Dedifferentiated amniotic fluid mesenchymal stem cell (primary cell): Measurements from ENCODE around the gene NGDN.

ENCODE experiments used
- DNase-seq: peaks from one replicate; pipeline ENCODE4 v3.0.0-alpha.2; 2016; ENCODE audit errors: extremely low spot score

NGDN gene

DNA sequence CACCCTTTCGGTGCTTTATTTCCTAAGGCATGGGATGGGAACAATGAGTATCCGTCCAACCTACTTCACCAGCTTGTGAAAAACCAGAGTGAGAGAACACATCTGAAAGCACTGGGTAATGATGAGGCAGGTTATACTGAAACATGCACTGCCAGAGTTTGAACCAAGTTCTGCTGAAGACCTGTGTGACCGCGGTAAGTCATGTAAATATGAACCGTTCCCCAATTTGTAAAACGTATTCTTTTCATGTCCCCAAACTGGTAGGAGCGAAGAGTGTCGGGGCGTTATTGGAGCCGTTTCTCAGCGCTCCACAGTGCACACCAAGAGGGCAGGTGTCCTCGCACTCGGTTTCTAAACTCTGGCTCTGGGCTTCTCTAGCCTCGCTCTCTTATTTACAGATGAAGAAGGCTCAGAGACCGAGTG lies 788 bp upstream of the NGDN start:
- DNase-seq = no peak

DNA sequence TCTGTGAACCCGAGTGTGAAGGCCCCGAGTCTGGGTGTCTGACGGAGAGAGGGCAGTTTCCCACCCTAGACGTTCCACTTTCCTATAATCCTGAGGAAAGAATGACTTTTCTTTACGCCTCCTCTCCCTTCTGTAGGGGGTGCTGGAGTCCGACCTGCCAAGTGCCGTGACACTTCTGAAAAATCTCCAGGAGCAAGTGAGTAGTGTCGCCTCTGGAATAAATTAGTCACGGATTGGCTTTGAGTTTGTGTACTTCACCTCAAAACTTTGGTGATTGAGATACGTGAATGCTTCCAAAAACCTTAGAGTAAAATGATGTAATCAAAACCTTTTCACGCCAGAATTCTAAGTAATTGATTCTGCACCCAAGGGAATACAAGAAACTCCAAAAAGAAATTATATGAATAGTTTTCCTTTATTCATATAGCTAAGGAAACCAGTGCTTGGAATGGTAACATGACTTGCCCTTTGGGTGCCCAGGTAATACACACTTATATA lies 452 bp downstream of the NGDN start:
- no peak for DNase-seq

GRCh38 chr14:23470947-23471346 lies 1.4 kb downstream of the NGDN start:
- DNase-seq = no peak

DNA sequence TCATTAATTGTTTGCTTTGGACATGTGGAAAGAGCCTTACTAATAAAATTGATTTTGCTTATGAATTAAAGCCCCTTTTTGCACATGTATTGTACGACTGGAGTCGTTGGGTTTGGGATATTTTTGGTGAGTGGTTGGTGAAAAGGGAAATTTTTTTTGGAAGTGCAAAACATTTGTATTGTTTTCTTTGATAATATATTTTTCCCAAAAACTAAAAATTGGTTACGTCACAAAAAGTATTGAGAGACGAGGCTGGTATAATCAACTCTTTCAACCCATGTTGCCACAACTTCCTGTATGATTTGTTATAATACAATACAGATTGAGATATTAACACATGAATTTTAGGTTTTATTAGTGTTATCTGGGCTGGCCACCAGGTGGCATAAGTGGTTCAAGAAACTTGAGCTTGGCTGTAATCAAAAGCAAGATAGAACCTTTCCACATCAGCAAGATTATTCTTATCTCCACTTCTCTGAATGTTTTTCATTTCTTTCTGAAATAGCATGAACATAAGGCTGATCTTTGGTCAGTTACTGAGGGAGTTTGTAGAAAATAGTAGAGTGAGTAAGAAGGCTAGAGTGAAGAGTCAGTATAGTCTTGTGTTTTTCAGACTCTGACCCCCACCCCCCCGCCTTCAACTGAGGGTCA lies 8.7 kb downstream of the NGDN start:
- DNase-seq = peak; percentile 80

GRCh38 chr14:23481362-23481970 lies 12.0 kb downstream of the NGDN start:
- no peak for DNase-seq

GRCh38 chr14:23481979-23482822 lies 12.7 kb downstream of the NGDN start:
- DNase-seq = no peak

DNA sequence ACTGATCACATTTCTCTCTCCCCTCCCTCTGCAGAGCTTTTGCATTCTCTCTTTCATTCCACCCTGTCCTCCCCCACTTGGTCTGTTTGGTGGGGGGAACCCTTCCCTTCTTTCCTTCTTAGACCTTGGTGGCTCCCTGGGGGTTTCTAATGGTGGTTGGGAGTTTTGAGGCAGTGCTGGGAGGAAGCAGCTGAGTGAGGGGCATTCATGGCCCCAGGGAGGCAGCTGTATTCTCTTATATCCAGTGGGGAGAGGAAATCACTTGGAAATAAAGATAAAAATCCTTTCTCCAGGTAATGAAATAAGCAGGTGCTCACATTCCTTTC lies 13.3 kb downstream of the NGDN start:
- DNase-seq = no peak

DNA sequence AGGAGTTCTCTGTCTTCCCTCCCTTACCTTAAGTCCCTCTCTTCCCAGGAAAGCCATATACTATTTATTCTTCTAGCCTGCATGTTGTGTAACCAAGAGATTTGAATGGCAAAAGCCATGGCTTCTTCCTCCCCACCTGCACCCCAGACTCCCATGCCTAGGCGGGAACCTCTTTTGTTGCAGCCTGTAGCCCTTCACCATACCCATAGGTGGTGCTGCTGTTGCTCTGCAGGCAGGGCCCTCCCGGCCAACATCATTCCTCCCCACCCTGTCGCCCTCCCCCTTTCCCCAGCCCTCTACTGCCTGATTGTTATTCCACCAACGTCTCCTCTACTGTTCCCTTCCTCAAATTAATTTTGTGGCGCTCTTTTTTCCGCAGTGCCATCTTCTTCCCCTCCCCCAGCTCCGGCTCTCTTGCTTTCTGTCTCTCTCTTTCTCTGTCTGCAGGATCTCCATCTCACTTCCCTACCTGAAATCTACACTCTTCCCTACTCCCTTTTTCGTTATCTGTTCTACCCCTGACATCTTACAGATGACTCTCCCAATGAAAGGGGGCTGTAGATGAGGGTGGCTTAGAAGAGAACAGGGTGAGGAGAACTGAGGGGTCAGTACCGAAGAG lies 13.8 kb downstream of the NGDN start:
- no peak for DNase-seq

- no peak for DNase-seq
These were observed 15.8 kb downstream of the NGDN start for GRCh38 chr14:23485326-23485725.

- no peak for DNase-seq
These were observed 16.5 kb downstream of the NGDN start for GRCh38 chr14:23486036-23486435.

GRCh38 chr14:23487216-23487615 lies 17.7 kb downstream of the NGDN start:
- DNase-seq = no peak

- DNase-seq = no peak
These were observed 23.2 kb downstream of the NGDN start for GRCh38 chr14:23492618-23493272.

GRCh38 chr14:23494223-23494622 lies 24.7 kb downstream of the NGDN start:
- DNase-seq = no peak

DNA sequence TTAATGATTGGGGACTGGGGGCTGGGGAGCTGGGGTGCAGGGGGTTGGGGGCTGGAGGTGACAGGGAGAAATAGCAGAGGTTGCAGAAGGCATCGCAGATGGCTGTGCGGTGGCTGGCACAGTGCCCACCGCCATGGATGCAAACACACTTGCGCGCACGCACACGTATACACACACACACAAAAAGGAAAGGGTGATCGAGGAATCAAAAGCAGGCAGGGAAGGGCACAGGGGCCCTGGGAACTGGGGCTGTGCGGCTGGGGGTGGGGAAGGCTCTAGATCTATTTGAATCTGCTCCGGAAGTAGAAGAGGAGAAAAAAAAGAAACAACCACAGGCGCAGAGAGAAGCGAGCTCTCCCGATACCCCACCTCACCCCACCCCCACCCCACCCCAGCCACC lies 42.7 kb downstream of the NGDN start:
- no peak for DNase-seq

DNA sequence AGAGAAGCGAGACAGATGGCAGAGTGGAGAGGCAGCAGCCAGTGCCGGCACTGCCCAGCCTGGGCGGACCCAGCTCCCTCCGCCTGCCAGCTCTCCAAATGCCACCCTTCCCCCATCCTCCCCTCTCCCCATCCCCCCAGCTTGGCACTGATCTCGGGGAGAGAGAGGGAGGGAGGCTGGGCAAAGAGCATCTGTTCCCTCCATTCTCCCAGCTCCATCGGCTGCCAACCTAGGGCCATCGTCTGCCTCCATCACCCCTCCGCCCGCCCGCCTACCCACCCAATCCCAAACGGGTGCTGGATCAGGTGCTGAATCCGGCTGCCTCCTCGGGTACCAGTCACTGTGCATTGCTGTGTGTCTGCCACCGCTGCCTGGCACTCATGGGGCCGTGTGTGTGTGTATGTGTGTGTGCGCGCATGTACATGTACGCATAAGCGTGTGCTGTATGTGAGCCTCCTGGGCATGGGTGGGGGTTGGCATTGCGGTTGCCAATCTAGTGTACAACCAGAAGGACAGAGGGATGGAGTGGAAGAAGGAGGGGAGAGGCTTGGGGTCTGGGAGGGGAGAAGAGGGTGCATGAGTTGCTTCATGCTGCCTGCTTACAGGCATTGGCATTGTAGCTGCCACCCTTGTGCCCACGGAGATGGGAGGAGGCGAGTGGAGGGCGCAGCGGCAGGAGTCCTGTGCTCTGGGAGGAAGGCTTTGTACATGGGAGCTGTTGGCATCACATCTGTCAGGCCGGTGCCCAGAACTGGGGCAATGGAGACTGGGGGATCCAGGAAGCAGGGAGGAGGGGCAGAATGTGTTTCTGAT lies 43.7 kb downstream of the NGDN start:
- DNase-seq = no peak

DNA sequence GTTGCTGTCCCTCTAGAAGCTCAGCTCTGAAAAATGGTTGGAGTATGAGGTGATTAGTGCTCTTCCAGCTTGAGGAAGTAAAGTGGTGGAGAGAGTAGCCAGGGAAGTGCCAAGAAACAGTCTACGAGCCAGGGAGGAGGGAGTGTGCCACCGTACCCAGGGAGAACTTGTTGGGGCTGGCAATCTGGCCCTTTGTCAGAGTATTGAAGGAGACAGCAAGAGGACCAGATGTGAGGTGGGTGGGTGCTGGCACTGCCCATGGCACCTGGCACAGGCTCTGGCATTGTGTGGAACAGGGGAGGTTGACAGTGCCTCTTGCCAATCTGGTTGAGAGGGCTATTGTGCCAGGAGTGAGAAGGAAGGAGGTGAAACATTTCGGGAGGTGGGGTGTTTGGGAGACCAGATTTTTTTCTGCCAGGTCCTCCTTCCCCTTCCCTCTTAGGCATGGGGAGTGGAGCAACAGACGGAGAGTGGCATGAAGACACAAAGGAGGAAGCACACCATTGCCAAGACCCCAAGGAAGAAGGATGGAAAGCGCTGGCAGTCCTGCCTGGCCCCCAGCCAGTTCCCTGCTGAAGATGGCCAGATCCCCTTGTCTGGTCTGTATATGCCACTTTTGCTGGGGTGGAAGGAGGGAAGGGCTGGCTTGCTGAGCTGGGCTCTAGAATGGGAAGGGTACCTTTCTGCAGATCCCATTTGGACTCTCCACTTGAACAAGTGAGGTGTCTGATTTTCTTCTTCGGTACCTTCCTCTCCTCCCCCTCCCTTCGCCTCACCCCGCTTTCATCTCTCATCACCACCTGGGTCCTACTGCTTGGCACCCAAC lies 44.5 kb downstream of the NGDN start:
- DNase-seq = no peak

- no peak for DNase-seq
These were observed 45.1 kb downstream of the NGDN start for GRCh38 chr14:23514644-23514957.

DNA sequence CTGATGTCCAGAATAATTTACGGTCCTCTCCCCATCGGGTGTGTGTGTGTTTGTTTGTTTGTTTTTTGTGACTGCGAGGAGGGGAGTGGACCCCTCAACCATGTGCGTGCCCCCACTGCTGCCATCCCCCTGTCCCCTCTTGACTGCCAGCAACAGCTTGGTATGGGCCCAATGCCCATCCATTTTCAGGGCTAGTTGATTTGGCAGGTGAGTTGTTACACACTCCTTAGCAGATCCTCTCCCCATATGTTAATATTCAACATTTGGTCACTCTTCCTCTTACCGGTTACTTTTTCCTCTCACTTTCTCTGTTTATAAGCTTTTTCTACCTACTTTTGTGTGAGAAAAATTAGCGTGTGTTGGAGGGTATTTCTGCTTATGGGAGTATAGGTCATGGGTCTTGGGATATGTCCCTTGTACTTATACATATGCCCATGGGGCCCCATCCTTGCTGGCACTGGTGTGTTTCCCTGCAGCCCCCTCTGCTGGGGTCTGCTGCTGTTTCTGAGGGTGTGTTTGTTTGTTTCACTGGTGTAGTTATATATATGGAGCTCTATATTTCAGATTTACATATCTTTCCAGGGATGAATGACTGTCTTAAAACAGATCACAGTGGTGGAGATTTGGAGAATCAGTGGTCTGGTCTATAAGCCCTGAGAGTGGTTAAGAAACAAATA lies 48.3 kb downstream of the NGDN start:
- DNase-seq = no peak

GRCh38 chr14:23518709-23519108 lies 49.2 kb downstream of the NGDN start:
- DNase-seq = no peak
